8988T (cell line): ENCODE data around the gene PSTPIP1.

Experiments
- DNase-seq: peaks from one replicate; pipeline ENCODE4 v3.0.0; 2011

The PSTPIP1 gene

GRCh38 chr15:77001966-77002365 lies 7.0 kb downstream of the PSTPIP1 start:
- no peak for DNase-seq

GRCh38 chr15:77002436-77002835 lies 7.5 kb downstream of the PSTPIP1 start:
- no peak for DNase-seq

- DNase-seq, result no peak
Measured at GRCh38 chr15:77002954-77003912, 8.3 kb downstream of the PSTPIP1 start.

- DNase-seq, result no peak
Measured at GRCh38 chr15:77004189-77004588, 9.3 kb downstream of the PSTPIP1 start.

- DNase-seq, result no peak
Measured at GRCh38 chr15:77009176-77009575, 14.2 kb downstream of the PSTPIP1 start.

- no peak for DNase-seq
Measured at GRCh38 chr15:77009646-77010311, 14.9 kb downstream of the PSTPIP1 start.

GRCh38 chr15:77010312-77010686 lies 15.4 kb downstream of the PSTPIP1 start:
- DNase-seq, result no peak

GRCh38 chr15:77010857-77011256 lies 15.9 kb downstream of the PSTPIP1 start:
- no peak for DNase-seq

GRCh38 chr15:77012117-77012712 lies 17.3 kb downstream of the PSTPIP1 start:
- no peak for DNase-seq

- DNase-seq, result no peak
Measured at GRCh38 chr15:77012868-77013267, 17.9 kb downstream of the PSTPIP1 start.

- DNase-seq, result no peak
Measured at GRCh38 chr15:77013776-77014131, 18.8 kb downstream of the PSTPIP1 start.

- DNase-seq, result no peak
Measured at GRCh38 chr15:77014132-77015081, 19.5 kb downstream of the PSTPIP1 start.

- no peak for DNase-seq
Measured at GRCh38 chr15:77015646-77016320, 20.9 kb downstream of the PSTPIP1 start.

- DNase-seq, result no peak
Measured at GRCh38 chr15:77016321-77016695, 21.4 kb downstream of the PSTPIP1 start.

GRCh38 chr15:77017091-77017660 lies 22.2 kb downstream of the PSTPIP1 start:
- DNase-seq, result no peak

GRCh38 chr15:77017761-77018720 lies 23.1 kb downstream of the PSTPIP1 start:
- DNase-seq, result no peak

GRCh38 chr15:77018796-77019505 lies 24.0 kb downstream of the PSTPIP1 start:
- no peak for DNase-seq

GRCh38 chr15:77019521-77020331 lies 24.8 kb downstream of the PSTPIP1 start:
- no peak for DNase-seq
